Panc1 (cell line): Measurements from ENCODE around the gene MAST4. TPM values are rescaled to one million over a fixed set of nuclear protein-coding genes. Genes with fewer than 3 reads are reported as not detected.

Experiments used
- ATAC-seq: fragments of 200-7000 bp; cut with Tn5 transposase; 2 replicates; pipeline ENCODE4 v1.9.1; 2020; ENCODE audit warnings: mild to moderate bottlenecking, moderate library complexity
- BruUV-seq: library from RNA; stranded (reverse); fragments of 400-500 nt; replicated peaks from 2 replicates; lab custom pipeline; 2021; lab: Mats Ljungman, UMichigan
- CTCF ChIA-PET: fragments of 300-600 bp; sonication (Branson Sonifier 250); formaldehyde crosslinking; loops from one replicate; lab custom pipeline; 2022; ENCODE audit warnings: antibody characterized with exemption; lab: Charles Lee
- POLR2A ChIA-PET: fragments of 300-600 bp; sonication (Branson Sonifier 250); formaldehyde crosslinking; loops from one replicate; lab custom pipeline; 2022; ENCODE audit warnings: antibody characterized with exemption; lab: Charles Lee
- DNase-seq: peaks from one replicate; pipeline ENCODE4 v3.0.0-alpha.2; 2010; ENCODE audit warnings: low read depth, low spot score
- H3K27ac ChIP-seq: 2 replicates; pipeline ENCODE4 v1.5.1; 2011; ENCODE audit warnings: mild to moderate bottlenecking, low read length, inconsistent platforms
- H3K27me3 ChIP-seq: fragments of 200-500 bp; sonication (Bioruptor generic); 2 replicates; pipeline ENCODE4 v1.6.0; 2014; ENCODE audit warnings: low read length, inconsistent platforms; ENCODE audit not compliant: control insufficient read depth, insufficient read depth
- H3K36me3 ChIP-seq: fragments of 200-500 bp; sonication (Bioruptor generic); 2 replicates; pipeline ENCODE4 v1.5.1; 2014; ENCODE audit warnings: inconsistent platforms, mild to moderate bottlenecking, low read length, moderate library complexity; ENCODE audit not compliant: control insufficient read depth, insufficient read depth
- H3K4me1 ChIP-seq: 2 replicates; pipeline ENCODE4 v1.5.1; 2011; ENCODE audit warnings: inconsistent platforms, mild to moderate bottlenecking, low read length, moderate library complexity; ENCODE audit not compliant: control insufficient read depth, insufficient read depth
- H3K4me3 ChIP-seq, 2 experiments: 2 replicates each; pipeline ENCODE4 v1.5.1; 2011 to 2012; ENCODE audit warnings: low read depth in 2 of 2, low read length in 2 of 2, mild to moderate bottlenecking in 2 of 2, inconsistent platforms in 1 of 2, moderate library complexity in 1 of 2
- H3K9me3 ChIP-seq: fragments of 200-500 bp; sonication (Bioruptor generic); 2 replicates; pipeline ENCODE4 v1.5.1; 2014; ENCODE audit warnings: low read depth, mild to moderate bottlenecking, inconsistent platforms, low read length, moderate library complexity; ENCODE audit not compliant: control insufficient read depth, insufficient read depth
- POLR2AphosphoS5 ChIP-seq: IDR thresholded peaks from 2 replicates; pipeline ENCODE4 v1.6.1; 2012; ENCODE audit warnings: mild to moderate bottlenecking, low read depth, low read length, moderate library complexity
- SIN3A ChIP-seq: IDR thresholded peaks from 2 replicates; pipeline ENCODE4 v1.6.1; 2012; ENCODE audit warnings: low read depth, mild to moderate bottlenecking, low read length, moderate library complexity, borderline replicate concordance; ENCODE audit not compliant: insufficient read depth
- TCF7L2 ChIP-seq: IDR thresholded peaks from 2 replicates; pipeline ENCODE4 v1.6.1; 2011; ENCODE audit warnings: mild to moderate bottlenecking, low read depth, low read length, inconsistent platforms
- in situ Hi-C: cut with HindIII; loops from 2 replicates; pipeline ENCODE4 v1.10.0; 2016; ENCODE audit warnings: low sequenced_read_pairs, low pct_unique_long_range_greater_than_20kb
- intact Hi-C: fragments of 100-400 bp; cut with micrococcal nuclease; formaldehyde crosslinking; loops from one replicate; pipeline ENCODE4 v1.10.0; 2022; ENCODE audit not compliant: unreplicated experiment
- total RNA-seq: library from RNA; stranded (reverse); gene quantifications from one replicate; pipeline ENCODE4 v1.2.1, GENCODE V29; 2021; ENCODE audit not compliant: unreplicated experiment
- TF ChIP-seq, protein P1 (sequence below), 2 experiments: IDR thresholded peaks; 2 replicates each; pipeline ENCODE4 v1.6.1; 2011 to 2012; ENCODE audit warnings: low read depth in 2 of 2, control low read depth in 1 of 2, low read length in 1 of 2, mild to moderate bottlenecking in 1 of 2, moderate library complexity in 1 of 2; ENCODE audit not compliant: insufficient read depth in 1 of 2
- TF ChIP-seq, protein P2 (sequence below): fragments of 450-650 bp; IDR thresholded peaks from 2 replicates; pipeline ENCODE4 v1.5.1; 2017; ENCODE audit warnings: mild to moderate bottlenecking

Gene MAST4
- total RNA-seq, 1 experiment from 2014 or later = 1.8 TPM

DNA sequence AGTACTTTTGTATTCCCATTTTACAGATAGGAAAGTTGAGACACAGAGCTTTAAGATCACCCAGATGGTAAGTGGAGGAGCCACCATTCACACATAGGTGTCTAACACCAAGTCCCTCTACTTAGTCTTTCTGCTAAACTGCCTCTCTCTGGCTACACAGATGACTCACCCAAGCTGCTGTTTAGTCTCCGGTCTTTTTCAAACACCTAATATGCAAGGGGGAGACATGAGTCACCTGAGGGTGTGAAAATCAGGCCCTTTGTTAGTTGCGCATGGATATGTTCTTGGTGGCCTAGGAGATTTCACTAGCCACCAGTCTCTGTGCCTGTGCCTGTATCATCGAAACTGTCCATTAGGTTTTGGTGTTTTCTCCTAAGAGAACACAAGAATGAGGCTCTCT is 117.8 kb downstream of the MAST4 start:
- no peak overlapping the region for H3K4me3 ChIP-seq
- H3K9me3 ChIP-seq = no peaks in the 10 kb centered on the region
- ATAC-seq (no peak), DNase-seq (no peak)
- no TSS peak for BruUV-seq
- intact Hi-C loops (no loop called here), in situ Hi-C loops (no loop called here)
- ChIA-PET POLR2A (no interaction called here), CTCF (no interaction called here)
- H3K4me1 ChIP-seq = no peaks in the 10 kb centered on the region
- no peaks in the 10 kb centered on the region for H3K36me3 ChIP-seq
- H3K27me3 ChIP-seq = no peaks in the 10 kb centered on the region
- H3K27ac ChIP-seq = no peak overlapping the region
- TF ChIP-seq SIN3A (no peak), TCF7L2 (no peak), POLR2AphosphoS5 (no peak)
- TF ChIP-seq, protein P1, sequence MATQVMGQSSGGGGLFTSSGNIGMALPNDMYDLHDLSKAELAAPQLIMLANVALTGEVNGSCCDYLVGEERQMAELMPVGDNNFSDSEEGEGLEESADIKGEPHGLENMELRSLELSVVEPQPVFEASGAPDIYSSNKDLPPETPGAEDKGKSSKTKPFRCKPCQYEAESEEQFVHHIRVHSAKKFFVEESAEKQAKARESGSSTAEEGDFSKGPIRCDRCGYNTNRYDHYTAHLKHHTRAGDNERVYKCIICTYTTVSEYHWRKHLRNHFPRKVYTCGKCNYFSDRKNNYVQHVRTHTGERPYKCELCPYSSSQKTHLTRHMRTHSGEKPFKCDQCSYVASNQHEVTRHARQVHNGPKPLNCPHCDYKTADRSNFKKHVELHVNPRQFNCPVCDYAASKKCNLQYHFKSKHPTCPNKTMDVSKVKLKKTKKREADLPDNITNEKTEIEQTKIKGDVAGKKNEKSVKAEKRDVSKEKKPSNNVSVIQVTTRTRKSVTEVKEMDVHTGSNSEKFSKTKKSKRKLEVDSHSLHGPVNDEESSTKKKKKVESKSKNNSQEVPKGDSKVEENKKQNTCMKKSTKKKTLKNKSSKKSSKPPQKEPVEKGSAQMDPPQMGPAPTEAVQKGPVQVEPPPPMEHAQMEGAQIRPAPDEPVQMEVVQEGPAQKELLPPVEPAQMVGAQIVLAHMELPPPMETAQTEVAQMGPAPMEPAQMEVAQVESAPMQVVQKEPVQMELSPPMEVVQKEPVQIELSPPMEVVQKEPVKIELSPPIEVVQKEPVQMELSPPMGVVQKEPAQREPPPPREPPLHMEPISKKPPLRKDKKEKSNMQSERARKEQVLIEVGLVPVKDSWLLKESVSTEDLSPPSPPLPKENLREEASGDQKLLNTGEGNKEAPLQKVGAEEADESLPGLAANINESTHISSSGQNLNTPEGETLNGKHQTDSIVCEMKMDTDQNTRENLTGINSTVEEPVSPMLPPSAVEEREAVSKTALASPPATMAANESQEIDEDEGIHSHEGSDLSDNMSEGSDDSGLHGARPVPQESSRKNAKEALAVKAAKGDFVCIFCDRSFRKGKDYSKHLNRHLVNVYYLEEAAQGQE (IDR thresholded peaks at IDR 0.05; ENCODE audit: insufficient read depth in 1 of 2, low read depth in 2 of 2, low read length in 1 of 2) = no peak
- TF ChIP-seq, protein P2, sequence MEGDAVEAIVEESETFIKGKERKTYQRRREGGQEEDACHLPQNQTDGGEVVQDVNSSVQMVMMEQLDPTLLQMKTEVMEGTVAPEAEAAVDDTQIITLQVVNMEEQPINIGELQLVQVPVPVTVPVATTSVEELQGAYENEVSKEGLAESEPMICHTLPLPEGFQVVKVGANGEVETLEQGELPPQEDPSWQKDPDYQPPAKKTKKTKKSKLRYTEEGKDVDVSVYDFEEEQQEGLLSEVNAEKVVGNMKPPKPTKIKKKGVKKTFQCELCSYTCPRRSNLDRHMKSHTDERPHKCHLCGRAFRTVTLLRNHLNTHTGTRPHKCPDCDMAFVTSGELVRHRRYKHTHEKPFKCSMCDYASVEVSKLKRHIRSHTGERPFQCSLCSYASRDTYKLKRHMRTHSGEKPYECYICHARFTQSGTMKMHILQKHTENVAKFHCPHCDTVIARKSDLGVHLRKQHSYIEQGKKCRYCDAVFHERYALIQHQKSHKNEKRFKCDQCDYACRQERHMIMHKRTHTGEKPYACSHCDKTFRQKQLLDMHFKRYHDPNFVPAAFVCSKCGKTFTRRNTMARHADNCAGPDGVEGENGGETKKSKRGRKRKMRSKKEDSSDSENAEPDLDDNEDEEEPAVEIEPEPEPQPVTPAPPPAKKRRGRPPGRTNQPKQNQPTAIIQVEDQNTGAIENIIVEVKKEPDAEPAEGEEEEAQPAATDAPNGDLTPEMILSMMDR = no peak

DNA sequence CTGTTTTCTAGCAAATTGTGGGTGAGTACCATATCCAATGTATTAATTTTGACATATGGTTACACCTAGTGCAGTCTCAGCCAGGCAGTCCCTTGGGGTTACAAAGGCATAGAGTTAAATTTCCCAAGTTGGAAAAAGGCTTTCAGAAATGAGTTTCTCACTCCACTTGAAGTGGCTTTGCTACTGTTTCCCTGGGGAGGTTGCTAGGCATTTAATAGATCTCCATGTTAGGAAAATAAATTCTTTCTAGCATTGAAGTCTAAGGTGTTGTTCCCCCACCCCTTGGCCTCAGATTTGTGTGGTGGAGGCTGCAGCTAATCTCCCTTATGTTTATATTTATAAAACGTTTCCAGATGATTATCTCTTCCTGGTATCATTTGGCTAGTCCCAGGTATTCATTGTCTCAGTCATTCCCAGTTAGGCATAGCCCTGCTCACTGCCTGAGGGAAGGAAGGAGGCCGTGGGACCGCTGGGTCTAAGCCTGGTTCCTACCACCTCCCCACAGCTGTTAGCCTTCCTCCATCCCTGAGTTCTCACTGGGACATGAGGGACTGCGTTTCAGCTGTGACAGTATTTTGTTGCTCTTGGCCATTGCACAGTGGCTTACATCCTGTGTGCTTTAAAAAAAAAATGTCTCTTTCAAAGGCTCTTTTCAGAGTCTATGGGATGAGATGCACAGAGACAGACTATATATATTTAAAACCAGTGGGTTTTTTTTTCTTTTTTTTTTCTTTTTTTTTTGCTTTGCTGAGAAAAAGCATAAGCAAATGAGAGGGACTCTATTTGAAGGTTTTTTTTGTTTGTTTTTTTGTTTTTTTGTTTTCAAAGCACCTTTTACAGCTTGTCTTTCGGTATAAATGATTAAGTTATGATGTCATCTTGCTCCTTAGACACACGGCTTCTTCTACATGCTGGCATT is 121.5 kb downstream of the MAST4 start:
- no peaks in the 10 kb centered on the region; the same call in 1 of the 2 replicates for H3K27me3 ChIP-seq
- no peaks in the 10 kb centered on the region for H3K4me1 ChIP-seq
- BruUV-seq = no TSS peak
- H3K9me3 ChIP-seq = no peaks in the 10 kb centered on the region
- H3K27ac ChIP-seq = no peak overlapping the region
- no peak overlapping the region for H3K4me3 ChIP-seq
- no peaks in the 10 kb centered on the region for H3K36me3 ChIP-seq
- CTCF ChIA-PET = no interaction called here
- TF ChIP-seq, protein P2 = no peak
- TF ChIP-seq TCF7L2 (no peak), POLR2AphosphoS5 (no peak), SIN3A (no peak)
- POLR2A ChIA-PET = interaction anchor here (0.5 kb wide), 1 partner anchor 397 kb away, joined by 3 read pairs; no protein-coding TSS in a partner anchor
- intact Hi-C loops = no loop called here
- DNase-seq (no peak), ATAC-seq (no peak)
- in situ Hi-C loops = no loop called here
